Smooth muscle cell (in vitro differentiated cells): ENCODE data around the gene SH3BP2. TPM values are rescaled to one million over a fixed set of nuclear protein-coding genes. Genes with fewer than 3 reads are reported as not detected.

Source experiments
- DNase-seq: peaks from one replicate; lab custom pipeline; 2025; ENCODE audit not compliant: unreplicated experiment; lab: John Stamatoyannopoulos, UW
- H2AFZ ChIP-seq: fragments of 200-600 bp; sonication (generic); 2 replicates; pipeline ENCODE4 v1.6.0; 2016; ENCODE audit warnings: antibody characterized with exemption, low read depth, mild to moderate bottlenecking
- H3F3A ChIP-seq: fragments of 200-600 bp; sonication (generic); 2 replicates; pipeline ENCODE4 v1.6.0; 2017; ENCODE audit warnings: antibody characterized with exemption, low read depth
- H3K27ac ChIP-seq: fragments of 200-600 bp; sonication (generic); 2 replicates; pipeline ENCODE4 v1.5.1; 2016; ENCODE audit warnings: low read depth, mild to moderate bottlenecking
- H3K27me3 ChIP-seq: fragments of 200-600 bp; sonication (generic); 2 replicates; pipeline ENCODE4 v1.6.1; 2016; ENCODE audit warnings: low read depth, mild to moderate bottlenecking
- H3K36me3 ChIP-seq: fragments of 200-600 bp; sonication (generic); 2 replicates; pipeline ENCODE4 v1.5.1; 2016; ENCODE audit warnings: low read depth
- H3K4me1 ChIP-seq: fragments of 200-600 bp; sonication (generic); 2 replicates; pipeline ENCODE4 v1.5.1; 2016; ENCODE audit warnings: low read depth
- H3K4me2 ChIP-seq: fragments of 200-600 bp; sonication (generic); 2 replicates; pipeline ENCODE4 v1.6.0; 2016; ENCODE audit warnings: mild to moderate bottlenecking
- H3K4me3 ChIP-seq: fragments of 200-600 bp; sonication (generic); 2 replicates; pipeline ENCODE4 v1.5.1; 2016; ENCODE audit warnings: mild to moderate bottlenecking
- H3K79me2 ChIP-seq: fragments of 200-600 bp; sonication (generic); 2 replicates; pipeline ENCODE4 v1.6.0; 2016; ENCODE audit warnings: low read depth, mild to moderate bottlenecking
- H3K9ac ChIP-seq: fragments of 200-600 bp; sonication (generic); 2 replicates; pipeline ENCODE4 v1.6.0; 2016; ENCODE audit warnings: low read depth
- H3K9me3 ChIP-seq: fragments of 200-600 bp; sonication (generic); replicated peaks from 2 replicates; pipeline ENCODE4 v1.5.1; 2016; ENCODE audit warnings: low read depth
- H4K20me1 ChIP-seq: fragments of 200-600 bp; sonication (generic); 2 replicates; pipeline ENCODE4 v1.6.0; 2016; ENCODE audit warnings: low read depth
- CTCF ChIP-seq: fragments of 200-600 bp; sonication (generic); IDR thresholded peaks from 2 replicates; pipeline ENCODE4 v1.5.1; 2017; ENCODE audit warnings: borderline replicate concordance, mild to moderate bottlenecking, antibody characterized with exemption; ENCODE audit not compliant: insufficient read depth, poor library complexity, severe bottlenecking
- WGBS: methylation state at CpG from one replicate; pipeline ENCODE4 v1.1.7; 2016; ENCODE audit warnings: low lambda C conversion rate; 5-methylcytosine and 5-hydroxymethylcytosine counted together
- polyA plus RNA-seq: library from polyadenylated mRNA; unstranded; fragments of >200 nt; fragmentation: Nextera tagmentation; extraction: Ambion mirVana; gene quantifications from 2 replicates; pipeline ENCODE4 v1.2.1, GENCODE V29; 2016
- total RNA-seq: library from RNA; depleted of rRNA; stranded (reverse); fragments of >200 nt; gene quantifications from 2 replicates; pipeline ENCODE4 v1.2.3, GENCODE V29; 2014

Gene SH3BP2
- total and polyA plus RNA-seq, 2 experiments from 2014 or later = 17.3 to 19.3 TPM

- Histone ChIP-seq H3K27me3 (no peaks in the 10 kb centered on the region), H3K79me2 (peaks cover 100% of the 10 kb centered on the region), H3K36me3 (no peaks in the 10 kb centered on the region), H4K20me1 (peaks cover 100% of the 10 kb centered on the region), H2AFZ (no peak overlapping the region), H3K9me3 (no peaks in the 10 kb centered on the region), H3K27ac (no peak overlapping the region), H3F3A (peaks cover 9% of the 10 kb centered on the region), H3K4me1 (peaks cover 22% of the 10 kb centered on the region), H3K4me3 (no peak overlapping the region), H3K4me2 (no peak overlapping the region), H3K9ac (no peak overlapping the region)
- no peak for TF ChIP-seq CTCF
- 96% methylated on average over 3 of the region's 3 CpGs for WGBS
- DNase-seq = no peak
These were observed 63.4 kb downstream of the SH3BP2 start for GRCh38 chr4:2856266-2856665.

GRCh38 chr4:2857349-2857927 lies 64.6 kb downstream of the SH3BP2 start:
- H3K27ac ChIP-seq = no peak overlapping the region
- no peak overlapping the region for H3K9ac ChIP-seq
- H3K4me1 ChIP-seq = peaks cover 33% of the 10 kb centered on the region
- H2AFZ ChIP-seq = no peak overlapping the region
- no peaks in the 10 kb centered on the region for H3K9me3 ChIP-seq
- H3K79me2 ChIP-seq = peaks cover 100% of the 10 kb centered on the region
- no peak overlapping the region for H3K4me3 ChIP-seq
- peaks cover 100% of the 10 kb centered on the region for H4K20me1 ChIP-seq
- no peaks in the 10 kb centered on the region for H3K27me3 ChIP-seq
- H3K4me2 ChIP-seq = no peak overlapping the region
- over 99% methylated on average over 5 of the region's 5 CpGs for WGBS
- no peak for TF ChIP-seq CTCF
- peaks cover 9% of the 10 kb centered on the region for H3F3A ChIP-seq
- no peak for DNase-seq
- no peaks in the 10 kb centered on the region for H3K36me3 ChIP-seq

GRCh38 chr4:2858451-2859217 lies 65.7 kb downstream of the SH3BP2 start:
- H3K27ac ChIP-seq = peak overlapping the region; percentile 20
- 82% methylated on average over 7 of the region's 7 CpGs for WGBS
- H3K4me2 ChIP-seq = no peak overlapping the region
- H2AFZ ChIP-seq = no peak overlapping the region
- peaks cover 38% of the 10 kb centered on the region for H3K4me1 ChIP-seq
- H4K20me1 ChIP-seq = peaks cover 100% of the 10 kb centered on the region
- no peak for DNase-seq
- no peaks in the 10 kb centered on the region for H3K36me3 ChIP-seq
- no peaks in the 10 kb centered on the region for H3K27me3 ChIP-seq
- peaks cover 9% of the 10 kb centered on the region for H3F3A ChIP-seq
- H3K9ac ChIP-seq = no peak overlapping the region
- peaks cover 100% of the 10 kb centered on the region for H3K79me2 ChIP-seq
- no peaks in the 10 kb centered on the region for H3K9me3 ChIP-seq
- H3K4me3 ChIP-seq = no peak overlapping the region
- TF ChIP-seq CTCF = no peak
